Measurements from ENCODE around the gene TMPRSS11F.

Gene TMPRSS11F

DNA sequence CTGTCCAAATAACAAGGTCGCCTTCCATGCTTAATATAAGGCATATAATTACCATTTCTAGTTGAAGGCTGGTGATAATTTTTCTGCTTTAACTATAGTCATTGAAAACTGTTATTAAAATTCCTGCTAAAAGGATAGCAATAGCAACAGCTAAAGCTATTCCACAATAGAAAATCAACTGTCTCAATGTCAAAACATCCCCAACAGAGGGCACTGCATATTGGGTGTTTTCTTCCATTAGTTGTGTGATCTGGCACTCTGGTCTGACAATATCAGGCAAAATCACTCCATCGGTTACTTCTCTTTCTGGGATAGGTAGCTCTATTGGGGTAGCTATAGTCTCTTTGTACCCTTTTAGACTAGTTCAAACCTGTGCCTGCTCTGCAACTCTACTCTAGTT, 53.5 kb downstream of the TMPRSS11F start:
- DNase-seq = no peak

- DNase-seq = no peak
These were observed 55.3 kb downstream of the TMPRSS11F start for GRCh38 chr4:68074397-68074796.

DNA sequence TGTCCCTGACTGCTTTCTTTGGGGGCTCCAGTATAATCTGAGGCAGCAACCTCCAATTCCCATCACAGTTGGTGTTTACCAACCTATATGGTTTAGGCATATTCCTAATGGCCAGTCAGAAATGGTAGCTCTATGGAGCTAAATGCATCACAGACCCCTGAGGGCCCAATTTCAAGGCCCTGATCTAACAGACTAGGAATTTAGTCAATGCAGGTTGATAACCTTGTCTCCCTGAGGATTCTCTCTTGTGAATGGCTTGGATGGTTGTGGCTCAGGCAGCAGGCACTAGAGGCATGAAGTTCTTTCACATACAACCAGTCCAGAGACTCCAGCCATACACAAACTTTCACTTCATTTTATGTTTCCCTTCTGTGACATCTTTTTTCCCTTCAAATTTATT, 59.4 kb downstream of the TMPRSS11F start:
- no peak for DNase-seq

GRCh38 chr4:68062501-68062900, 67.2 kb downstream of the TMPRSS11F start:
- no peak for DNase-seq

DNA sequence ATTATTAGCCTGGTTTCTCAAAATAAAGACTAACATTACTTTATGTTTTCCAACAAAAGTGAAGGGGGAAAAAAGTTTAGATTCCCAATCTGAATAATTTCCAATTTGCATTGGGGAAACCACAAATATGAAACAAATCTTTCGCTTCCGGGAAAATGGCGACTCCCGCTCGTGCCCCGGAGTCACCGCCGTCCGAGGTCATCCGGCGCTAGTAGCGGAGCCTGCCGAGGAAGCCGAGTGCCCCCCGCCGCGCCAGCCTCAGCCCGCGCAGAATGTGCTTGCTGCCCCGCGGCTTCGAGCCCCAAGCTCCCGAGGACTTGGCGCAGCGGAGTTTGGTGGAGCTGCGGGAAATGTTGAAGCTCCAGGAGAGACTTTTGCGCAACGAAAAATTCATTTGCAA, 91.4 kb downstream of the TMPRSS11F start:
- no peak for DNase-seq

GRCh38 chr4:68021185-68021584, 108.5 kb downstream of the TMPRSS11F start:
- DNase-seq = no peak

DNA sequence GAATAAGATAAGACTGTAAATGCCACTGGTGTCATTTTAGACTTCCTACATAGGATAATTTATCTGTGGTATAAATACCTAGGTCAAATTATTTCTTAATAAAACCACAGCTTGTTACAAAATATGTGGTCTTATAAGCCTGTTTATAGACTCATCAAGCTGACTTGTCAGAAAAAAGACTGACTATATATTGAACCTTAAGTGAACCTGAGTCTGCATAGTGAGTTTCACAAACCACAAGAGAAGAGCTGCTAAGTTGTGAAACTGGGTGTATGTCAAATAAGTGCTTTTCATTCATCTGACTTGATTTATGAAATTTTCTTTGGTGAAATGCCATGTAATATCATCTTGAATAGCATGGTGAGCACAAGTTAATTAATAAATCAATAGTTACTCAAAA, 118.0 kb downstream of the TMPRSS11F start:
- no peak for DNase-seq

All from CD4-positive, alpha-beta T cell treated with Interleukin-12 subunit alpha and Interleukin-12 subunit beta, for 1 hour (primary cell).